Inferior parietal cortex (tissue), 1 donor: ENCODE results near the gene NAP1L1.

ENCODE experiments used
- DNase-seq: peaks from one replicate; pipeline ENCODE4 v3.0.0-alpha.2; 2016; ENCODE audit errors: extremely low spot score

The NAP1L1 gene

GRCh38 chr12:76040461-76040860 lies 44.0 kb downstream of the NAP1L1 start:
- DNase-seq = no peak

- no peak for DNase-seq
Observed at GRCh38 chr12:76038176-76038575, 46.3 kb downstream of the NAP1L1 start.

- DNase-seq = peak; percentile 80
Observed at GRCh38 chr12:76037130-76038103, 47.1 kb downstream of the NAP1L1 start.

- DNase-seq = no peak
Observed at GRCh38 chr12:76035045-76035444, 49.4 kb downstream of the NAP1L1 start.

- no peak for DNase-seq
Observed at GRCh38 chr12:76033081-76034011, 51.1 kb downstream of the NAP1L1 start.

- DNase-seq = peak; percentile 49
Observed at GRCh38 chr12:76032043-76032981, 52.2 kb downstream of the NAP1L1 start.

- peak; percentile 90 for DNase-seq
Observed at GRCh38 chr12:76031414-76032042, 53.0 kb downstream of the NAP1L1 start, which contains the start of gene PHLDA1. PHLDA1 (minus strand) TSS chr12:76031776.

GRCh38 chr12:76031081-76031413 lies 53.4 kb downstream of the NAP1L1 start:
- DNase-seq = peak; percentile 38

- DNase-seq = no peak
Observed at GRCh38 chr12:76030341-76031080, 54.0 kb downstream of the NAP1L1 start.

- DNase-seq = no peak
Observed at GRCh38 chr12:76029982-76030340, 54.5 kb downstream of the NAP1L1 start.

- DNase-seq = no peak
Observed at GRCh38 chr12:76028571-76029277, 55.8 kb downstream of the NAP1L1 start.

GRCh38 chr12:76026643-76027063 lies 57.8 kb downstream of the NAP1L1 start:
- no peak for DNase-seq

GRCh38 chr12:76025601-76026575 lies 58.6 kb downstream of the NAP1L1 start:
- no peak for DNase-seq

- DNase-seq = no peak
Observed at GRCh38 chr12:76024942-76025600, 59.4 kb downstream of the NAP1L1 start.

- no peak for DNase-seq
Observed at GRCh38 chr12:76024102-76024781, 60.2 kb downstream of the NAP1L1 start.

GRCh38 chr12:76023069-76023690 lies 61.3 kb downstream of the NAP1L1 start:
- DNase-seq = no peak

GRCh38 chr12:76022506-76022905 lies 62.0 kb downstream of the NAP1L1 start:
- no peak for DNase-seq
